ENCODE data around the gene CBX3.
"Not testable (repeated sequence)": the region's sequence is repeated elsewhere in the genome, so short reads cannot be mapped to it uniquely, and the experiment has no call there.

Gene CBX3

DNA sequence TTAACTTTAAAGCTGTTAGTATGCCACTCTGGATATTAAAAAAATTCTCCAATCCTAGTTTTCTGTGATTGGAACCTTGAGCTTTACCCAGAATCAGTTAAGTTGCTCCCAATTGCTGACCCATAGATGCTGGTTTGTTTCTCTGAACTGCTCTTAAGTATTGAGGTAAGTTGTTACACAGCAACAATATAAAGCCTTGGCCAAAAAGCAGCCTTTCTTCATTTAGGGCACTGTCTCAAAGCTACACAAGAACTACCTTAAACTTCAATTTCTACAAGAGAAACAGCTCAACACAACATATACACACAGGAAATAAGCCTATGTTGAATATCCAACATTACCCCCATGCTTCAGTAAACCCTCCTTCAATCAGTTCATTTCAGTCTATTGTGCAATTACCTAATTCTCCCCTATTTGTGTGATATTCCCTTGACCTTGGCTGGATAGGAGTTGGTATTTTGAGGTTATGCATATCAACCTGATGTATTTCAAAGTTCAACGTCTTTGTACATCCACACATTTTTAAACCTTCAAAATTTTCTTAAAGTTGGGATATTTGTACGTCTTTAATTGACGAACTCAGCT is 12.5 kb upstream of the CBX3 start:
- DNase-seq, result no peak

DNA sequence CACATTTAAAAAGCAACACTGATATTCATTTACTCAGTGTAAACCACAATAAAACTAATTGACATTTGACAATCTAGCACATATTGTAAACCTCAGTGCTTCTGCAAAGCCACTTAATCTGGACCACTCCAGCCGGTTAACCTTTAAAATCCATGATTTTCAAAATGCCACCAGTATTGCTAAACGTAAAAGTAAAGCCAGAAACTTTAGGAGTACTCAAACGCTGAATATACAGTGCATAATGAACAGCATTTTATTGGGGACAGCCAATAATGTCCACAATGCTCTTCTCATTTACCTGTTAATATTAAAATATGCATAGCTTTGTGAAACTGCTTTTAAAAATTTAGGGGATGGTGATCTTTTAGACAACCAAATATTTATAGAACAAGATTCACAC is 11.8 kb upstream of the CBX3 start:
- DNase-seq, result no peak

DNA sequence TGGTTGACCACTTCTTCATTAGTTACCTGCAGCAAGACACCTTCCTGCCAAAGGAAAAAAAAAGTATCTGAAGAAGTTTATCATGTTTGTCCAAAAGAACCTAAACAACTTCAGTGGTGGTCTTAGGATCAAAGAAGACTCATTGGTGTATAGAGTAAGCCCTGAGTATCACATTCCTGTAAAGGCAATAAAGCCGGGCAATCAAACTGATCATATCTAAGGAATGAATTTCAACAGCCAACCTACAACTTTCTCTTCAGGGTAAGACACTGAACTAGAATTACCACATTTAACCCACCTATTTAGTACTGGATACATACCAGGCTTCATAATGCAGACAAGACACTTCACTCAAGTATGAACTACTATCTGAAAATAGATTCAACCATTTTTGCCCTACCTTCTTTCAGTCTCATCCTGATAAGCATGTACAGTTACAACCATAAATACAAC is 11.1 kb upstream of the CBX3 start:
- no peak for DNase-seq

DNA sequence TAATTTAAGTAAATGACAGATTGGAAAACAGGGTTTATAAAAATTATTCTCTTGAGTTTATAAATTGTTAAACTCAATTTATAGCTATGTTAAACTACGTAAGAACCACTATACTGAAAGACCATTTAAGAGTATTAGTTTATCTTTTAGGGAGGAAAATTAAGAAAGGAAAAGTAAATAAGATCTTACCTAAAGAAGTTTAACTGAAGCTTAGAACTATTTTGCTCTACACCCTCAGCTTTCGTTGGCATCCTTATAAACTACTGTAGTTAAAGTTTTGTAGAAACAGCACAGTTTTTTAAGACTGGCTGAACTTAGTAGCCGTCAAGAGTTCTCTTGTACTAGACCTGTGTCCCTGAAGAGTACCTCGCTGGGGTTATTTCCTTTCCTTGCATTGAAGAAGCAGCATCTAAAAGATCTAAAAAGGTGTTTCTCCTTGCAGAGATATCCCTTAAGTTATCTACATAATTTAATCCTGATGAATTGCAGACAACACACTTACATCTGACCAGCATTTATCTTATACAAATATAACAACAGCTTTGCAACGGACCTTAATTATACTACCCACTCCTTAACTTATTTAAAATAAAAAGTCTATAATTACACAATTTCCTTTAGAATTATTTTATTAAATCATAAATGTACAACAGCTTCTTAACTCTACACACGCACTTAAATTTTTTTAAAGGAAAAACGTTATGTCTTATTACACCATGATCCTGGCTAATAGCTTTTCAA is 10.1 kb upstream of the CBX3 start:
- no peak for DNase-seq

DNA sequence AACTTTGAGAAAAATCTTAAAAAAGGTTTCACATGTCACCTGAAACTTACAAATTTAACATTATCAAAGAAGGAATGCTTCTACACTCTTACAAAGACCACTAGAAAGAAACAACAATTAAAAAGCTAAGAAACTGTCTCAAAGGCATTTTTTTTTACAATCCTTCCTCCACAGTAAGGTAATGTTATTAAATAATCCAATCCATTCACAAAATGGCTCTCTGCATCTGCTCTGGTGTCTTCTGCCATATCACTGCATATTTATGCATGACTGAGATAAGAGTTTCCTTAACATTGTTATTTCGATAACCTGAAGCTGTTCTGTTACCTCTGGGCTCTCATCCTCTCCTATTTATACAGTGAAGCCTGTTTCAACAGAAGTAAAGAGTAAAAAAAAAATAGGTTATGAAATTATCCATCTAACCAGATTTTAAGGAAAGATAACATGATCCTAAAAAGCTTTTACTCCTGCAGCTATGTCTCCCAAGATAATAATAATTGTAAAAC is 9.5 kb upstream of the CBX3 start:
- DNase-seq, result no peak

DNA sequence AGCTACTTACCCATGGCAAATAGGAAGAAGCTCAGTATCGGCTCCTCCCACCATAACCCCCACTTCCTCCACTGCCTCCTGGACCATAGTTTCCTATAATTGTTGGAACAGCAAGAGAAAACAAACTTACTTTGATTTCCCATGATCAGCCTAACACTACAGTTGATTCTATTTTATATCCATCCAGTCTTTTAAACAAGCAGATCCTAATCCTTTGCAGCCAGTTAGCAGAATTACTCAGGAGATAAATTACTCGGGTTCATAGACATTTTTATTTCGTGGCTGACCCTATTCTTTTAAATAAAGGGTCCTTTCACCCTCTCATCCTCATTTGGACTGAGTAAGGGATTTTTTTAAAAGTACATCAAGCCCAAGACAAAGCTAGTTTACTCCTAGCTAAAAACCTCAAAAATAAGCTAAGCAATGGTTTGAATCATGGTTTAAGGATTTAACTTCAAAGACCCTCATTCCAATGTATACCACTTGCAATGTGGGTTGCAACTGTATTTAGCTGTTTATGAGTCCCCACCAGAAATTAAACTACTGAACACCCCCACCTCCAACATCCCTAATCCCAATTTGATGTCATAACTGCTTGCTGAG is 9.0 kb upstream of the CBX3 start:
- DNase-seq, result no peak

DNA sequence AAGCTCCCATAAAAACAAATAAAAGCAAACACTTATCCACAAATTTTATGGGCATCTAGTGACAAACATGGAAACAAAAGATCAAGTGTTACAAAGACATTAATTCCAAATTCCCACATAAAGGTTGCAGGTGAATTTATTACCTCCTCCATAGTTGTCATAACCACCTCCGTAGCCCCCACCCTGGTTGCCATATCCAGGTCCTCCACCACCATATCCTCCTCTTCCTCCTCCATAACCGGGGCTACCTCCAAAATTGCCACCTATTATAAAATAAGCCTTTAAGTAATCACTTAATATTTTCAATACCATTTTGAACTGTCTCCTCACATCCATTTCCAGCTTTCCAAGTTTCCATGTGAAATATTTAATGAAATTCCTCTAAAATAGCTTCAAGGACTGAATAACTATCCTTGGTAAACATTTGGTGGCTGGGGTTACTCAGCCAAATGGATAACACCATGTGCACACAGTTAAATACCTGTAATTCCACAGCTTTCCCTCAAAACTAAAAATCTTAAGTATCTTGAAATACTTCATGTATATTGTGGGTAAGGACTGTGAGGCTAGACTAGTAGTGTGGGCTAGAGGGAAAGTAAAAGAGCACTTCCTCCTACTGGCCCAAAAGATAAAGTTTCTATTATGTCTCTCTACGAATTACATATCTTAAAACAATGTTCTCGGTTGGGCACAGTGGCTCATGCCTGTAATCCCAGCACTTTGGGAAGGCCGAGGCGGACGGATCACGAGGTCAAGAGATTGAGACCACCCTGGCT is 7.9 kb upstream of the CBX3 start:
- DNase-seq, result no peak

DNA sequence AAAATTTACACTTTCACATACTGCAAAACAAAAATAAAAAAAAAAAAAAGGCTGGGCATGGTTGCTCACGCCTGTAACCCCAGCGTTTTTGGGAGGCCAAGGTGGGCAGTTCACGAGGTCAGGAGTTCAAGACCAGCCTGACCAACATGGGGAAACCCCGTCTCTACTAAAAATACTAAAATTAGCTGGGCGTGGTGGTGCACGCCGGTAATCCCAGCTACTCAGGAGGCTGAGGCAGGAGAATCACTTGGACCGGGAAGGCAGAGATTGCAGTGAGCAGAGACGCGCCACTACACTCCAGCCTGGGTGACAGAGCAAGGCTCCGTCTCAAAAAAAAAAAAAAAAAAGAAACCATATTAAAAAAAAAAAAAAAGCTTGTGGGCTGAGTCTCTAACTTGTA is 6.8 kb upstream of the CBX3 start:
- DNase-seq, result not testable (repeated sequence)

DNA sequence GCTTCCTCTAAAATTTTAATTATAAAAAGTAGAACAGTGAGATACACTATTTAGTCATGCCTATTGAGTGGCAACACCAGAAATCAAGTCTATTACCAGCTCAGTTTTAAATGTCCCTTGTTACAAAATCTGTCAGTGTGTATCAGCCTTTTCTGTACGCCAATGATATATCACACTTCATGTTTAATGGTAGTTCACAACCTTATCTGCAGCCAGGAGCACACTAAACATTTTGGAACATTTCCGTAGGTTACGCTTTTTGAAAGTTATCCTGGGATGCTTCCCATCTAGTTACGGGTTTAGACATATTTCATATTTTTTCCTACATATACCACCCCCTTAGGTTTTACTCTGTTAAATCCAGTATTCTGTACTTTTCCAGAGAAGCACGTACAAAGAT is 6.4 kb upstream of the CBX3 start:
- no peak for DNase-seq

DNA sequence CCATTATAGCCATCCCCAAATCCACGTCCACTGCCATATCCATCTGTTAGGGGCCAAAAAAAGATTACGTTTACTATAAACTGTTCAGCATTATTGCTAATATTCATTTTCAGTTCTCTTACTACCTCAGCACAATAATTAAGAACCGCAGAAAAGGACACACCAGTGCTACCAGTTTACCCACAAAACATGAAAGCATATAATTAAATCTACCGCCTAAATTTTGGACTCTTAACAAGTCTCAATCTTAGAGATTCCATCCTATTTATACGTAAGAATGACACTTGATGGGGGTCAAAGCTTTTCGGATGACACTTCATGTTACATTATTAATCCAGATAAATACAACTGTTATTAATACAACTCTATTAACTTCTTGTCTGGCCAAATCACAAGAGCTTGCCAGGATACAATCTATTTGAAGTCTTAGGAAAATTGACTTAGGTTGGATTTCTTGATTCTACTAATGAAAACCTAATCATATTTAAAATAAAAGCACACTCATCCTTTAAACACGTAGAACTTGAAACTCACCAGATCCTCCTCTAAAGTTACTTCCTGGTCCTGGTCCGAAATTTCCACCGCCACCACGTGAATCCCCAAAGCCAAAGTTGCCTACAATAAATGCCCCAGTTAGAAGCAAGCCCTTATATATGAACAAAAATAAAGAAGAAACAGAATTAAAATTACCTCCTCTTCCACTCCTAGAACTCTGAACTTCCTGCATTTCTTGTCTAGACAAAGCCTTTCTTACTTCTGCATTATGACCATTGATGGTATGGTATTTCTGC is 5.5 kb upstream of the CBX3 start:
- no peak for DNase-seq

DNA sequence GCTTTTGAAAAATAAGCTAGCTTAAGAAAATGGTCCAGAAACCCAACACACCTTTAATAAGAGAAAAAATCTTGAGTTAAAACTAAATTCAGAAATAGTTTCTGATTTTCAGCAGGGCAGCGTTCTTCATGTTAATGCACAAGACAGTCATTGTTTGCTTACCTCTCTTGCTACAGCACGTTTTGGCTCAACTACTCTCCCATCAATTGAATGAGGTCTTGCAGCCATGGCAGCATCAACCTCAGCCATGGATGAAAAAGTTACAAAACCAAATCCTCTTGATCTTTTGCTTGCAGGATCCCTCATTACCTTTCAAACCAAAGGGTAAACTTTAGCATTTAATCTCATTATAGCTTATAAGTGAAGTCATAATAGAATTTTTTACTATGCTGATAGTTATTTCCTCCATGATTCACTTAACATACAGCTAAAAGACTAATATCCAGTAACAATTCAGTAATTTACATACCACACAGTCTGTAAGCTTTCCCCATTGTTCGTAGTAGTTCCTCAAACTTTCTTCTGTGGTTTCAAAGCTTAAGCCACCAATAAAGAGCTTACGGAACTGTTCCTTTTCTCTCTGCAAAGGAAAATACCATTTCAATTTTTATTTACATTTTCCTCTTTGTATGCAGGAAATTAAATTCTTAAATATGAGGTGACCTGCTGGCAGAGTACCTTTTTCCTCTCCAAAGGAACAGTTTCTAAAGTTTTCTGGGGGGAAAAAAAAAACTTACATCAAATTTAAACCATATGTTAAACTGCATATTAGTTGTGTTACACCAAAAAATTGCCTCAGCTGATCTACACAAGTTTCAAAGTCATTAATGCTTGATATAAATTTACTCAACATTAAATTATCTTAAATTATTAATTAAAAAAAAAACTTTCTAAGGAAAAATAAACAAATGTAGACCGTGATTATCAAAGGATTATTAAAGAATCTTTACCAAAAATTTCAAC is 4.1 kb upstream of the CBX3 start:
- DNase-seq, result no peak

DNA sequence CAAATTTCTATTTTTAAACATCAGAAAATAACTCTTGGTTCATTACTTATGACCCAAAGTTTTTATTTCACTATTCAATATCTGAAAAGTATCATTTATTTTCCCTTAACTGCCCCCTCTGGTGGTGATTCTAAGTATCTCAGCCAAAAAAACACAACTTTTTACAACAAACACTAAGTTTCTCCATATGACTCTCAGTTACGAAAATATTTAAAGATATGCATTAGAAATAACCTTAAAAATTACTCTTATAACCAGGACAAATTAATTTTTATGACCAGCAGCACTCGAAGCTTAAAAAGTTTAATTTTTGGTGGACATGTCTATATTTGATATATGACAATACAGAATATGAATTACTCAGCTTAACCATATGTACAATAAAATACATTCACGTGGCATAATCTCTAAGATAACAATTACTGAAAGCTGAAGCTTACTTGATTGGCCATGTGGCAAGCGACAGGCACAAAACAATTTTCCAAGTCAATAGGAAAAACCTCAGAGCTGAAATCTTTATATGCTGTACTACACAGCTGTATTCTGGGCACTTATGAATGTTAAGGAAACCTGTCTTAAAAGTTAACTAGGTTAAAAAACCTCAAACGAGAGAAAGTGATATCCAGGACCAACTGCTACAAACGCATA is 3.3 kb upstream of the CBX3 start:
- DNase-seq, result peak; percentile 45

DNA sequence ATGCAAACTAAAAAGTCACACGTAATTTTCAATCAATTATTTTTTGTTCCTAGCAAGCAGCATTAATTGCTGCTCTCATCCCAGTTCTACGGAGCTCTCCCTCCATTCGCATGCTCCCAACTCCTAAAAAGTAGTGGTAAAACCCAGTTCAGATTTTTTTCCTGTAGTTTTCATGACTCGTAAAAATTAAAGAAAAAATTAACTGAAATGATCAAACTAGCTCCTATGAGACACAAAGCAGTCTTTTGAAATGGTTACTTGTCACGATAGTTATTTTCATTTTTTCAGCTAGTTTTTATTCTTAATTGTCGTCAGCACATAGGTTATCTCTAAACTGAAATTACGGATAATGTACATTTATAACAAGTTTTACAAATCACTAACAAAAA is 2.8 kb upstream of the CBX3 start:
- DNase-seq, result no peak

DNA sequence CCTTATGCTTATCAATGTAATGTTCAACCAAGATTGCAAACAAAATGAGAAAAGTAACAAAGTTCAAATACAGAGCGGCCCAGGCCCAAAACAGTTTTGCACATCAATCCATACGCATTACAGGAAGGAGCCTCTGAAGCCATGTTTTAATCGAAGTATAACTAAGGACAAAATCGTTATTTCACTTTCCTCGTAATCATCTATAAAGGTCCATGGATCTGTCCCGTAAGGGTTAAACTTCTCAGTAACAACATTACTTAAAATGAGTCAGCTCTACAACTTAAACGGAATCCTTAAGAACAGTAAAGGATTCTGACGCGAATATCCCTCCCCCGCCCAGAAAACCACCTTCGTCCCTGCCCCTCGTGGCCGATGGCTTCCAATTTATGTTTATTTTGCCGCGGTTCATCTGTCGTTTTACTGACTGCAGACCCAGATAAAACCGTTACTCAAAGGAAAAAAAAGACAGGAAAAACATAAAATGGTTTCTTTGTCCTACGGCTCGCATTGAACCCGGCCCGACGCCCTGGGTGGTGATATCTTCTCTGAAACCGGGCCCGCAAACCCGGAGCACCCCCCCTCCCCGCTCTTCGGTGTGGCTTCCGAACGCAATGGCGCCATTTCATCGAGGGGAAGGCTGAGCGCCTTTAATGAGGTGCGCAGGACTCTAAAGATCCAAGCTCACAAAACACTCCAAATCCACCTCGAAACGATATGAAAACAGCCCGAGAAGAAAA is 2.1 kb upstream of the CBX3 start:
- no peak for DNase-seq

DNA sequence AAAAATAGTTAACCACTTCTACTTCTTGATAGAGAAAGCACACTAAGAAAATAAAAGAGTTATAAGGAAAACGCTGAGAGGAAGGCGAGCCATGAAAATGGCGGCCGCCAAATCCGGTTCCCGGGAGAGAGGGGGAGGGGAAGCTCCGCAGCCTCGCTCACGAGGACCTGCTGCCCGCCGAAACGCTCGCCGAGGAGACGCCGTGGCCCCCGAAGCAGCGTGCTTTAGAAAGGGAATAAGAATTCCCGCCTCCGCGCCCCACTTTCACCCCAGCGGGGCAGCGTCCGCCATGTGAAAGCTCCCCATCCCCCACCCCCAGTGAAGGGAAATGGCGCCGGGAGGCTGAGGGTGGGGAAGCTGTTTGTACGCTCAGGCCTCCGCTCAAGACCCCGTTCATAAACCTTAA is 1.5 kb upstream of the CBX3 start:
- peak; percentile 57 for DNase-seq

DNA sequence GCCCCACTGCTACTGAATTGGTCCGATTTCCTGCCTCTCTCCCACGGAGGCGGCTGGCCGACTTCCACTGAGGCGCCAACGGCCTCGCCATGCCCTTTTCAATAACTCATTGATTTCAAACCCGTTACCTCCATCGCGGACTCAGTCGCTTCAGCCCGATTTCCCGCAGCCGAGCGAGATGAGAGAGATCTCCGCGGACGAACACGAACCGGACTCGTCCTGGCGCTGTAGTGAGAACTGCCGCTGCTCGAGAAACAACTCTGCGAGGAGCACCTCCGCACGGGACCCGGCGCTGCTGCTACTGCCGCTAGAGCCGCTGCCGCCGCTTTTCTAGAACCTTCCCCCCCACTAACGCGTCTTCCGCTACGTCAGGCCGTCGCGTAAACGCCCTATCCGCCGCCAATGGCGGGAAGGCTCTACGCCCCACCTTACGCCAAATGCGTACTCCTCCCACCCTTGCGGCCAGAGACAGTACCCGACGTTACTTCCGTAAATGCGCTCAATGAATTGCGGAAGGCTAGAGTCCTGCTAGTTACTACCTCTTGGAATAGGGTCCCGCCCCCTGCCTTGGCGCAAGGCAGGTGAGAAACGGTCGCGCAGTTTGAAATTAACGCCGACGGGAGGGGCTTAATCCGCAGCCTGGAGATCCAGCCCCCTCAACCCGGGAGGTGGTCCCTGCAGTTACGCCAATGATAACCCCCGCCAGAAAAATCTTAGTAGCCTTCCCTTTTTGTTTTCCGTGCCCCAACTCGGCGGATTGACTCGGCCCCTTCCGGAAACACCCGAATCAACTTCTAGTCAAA is 900 bp upstream of the CBX3 start, which contains the start of gene HNRNPA2B1:
TSS of gene HNRNPA2B1 (minus strand) at position 303 of the 803 bp plus-strand sequence. CDS start at position 134, 169 bp downstream.
- DNase-seq, result peak; percentile 98

DNA sequence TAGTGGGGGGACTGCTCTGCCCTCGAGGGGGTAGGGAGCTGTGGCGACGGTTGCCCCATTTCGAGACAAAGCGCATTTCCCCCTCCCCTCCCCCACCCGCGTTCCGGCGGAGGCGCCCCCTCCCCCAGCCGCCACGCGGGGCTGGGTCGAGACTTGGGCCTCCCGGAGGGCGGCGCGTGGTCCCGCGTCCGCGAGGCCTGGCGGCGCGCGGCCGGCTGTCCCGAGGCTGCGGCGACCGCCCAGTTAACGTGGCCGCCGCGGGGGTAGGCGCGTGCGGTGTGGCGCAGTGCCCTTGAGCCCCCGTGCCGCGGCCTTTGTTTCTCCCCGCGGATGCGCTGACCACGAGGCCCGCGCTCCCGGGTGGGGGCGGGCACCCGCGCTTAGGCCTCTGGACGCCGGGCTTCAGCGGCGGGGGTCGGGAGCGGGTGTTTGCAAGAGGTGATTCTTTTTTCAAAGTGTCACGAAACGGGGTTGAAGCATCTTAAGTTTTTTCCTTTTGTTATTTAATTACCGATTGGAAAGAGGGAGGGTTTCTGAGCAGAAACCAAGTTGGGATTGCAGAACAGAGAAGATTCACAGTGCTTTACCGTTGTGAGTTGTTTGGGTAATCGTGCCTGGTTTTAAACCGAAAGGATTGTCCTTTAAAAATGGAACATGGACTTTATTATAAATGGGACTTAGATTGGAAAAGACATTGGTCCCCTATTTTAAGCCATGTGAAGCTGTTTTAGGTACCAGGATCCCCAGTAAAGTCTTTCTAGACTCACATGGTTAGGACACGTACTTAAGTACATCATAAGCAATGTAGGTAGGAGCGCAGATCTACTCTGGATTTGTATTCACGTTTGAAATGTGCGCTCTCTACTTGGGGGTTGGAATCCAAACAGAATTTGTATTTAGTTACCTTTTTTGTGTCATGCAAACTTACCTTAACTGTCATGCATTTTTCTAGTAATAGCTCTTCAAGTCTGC is 760 bp downstream of the CBX3 start:
- DNase-seq, result no peak

DNA sequence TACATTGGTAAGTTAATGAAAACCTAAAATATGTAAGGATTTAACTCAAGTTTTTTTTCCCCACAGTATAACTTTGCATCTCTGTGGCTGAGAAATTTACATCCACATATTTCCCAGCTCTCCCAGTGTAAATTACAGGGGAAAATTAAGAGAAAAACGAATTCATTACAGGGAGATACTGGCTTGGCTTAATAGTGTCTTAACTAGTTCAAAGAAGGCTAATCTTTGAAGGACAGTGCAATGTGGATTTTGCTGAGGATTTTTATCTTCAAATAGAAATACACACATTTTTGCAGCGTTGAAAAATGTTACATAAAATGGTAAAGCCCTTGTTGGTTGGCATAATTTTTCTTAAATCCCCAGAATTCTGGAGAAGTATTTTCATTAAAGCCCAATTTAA is 1.5 kb downstream of the CBX3 start:
- DNase-seq, result no peak

All from EL (cell line).